Central memory CD8-positive, alpha-beta T cell (primary cell): ENCODE measurements around the gene EHD3.

Experiments
- ATAC-seq: fragments of 150-1000 bp; cut with Tn5 transposase; replicated peaks from 2 replicates; pipeline ENCODE4 v1.10.0; 2022; ENCODE audit warnings: mild to moderate bottlenecking, moderate FRiP score, moderate number of reproducible peaks; ENCODE audit not compliant: poor library complexity, severe bottlenecking; ENCODE audit errors: extremely low read depth
- DNase-seq, 2 donors: peaks; one replicate each; pipeline ENCODE4 v3.0.0; 2021; ENCODE audit warnings: low spot score in 2 of 2
- H3K27ac Mint-ChIP-seq: one replicate; pipeline ENCODE4 v1.8.0; 2022; ENCODE audit warnings: low read depth, mild to moderate bottlenecking, moderate library complexity, mixed read lengths
- H3K27me3 Mint-ChIP-seq: one replicate; pipeline ENCODE4 v1.8.0; 2022; ENCODE audit warnings: mixed read lengths
- H3K36me3 Mint-ChIP-seq: one replicate; pipeline ENCODE4 v1.8.0; 2022; ENCODE audit warnings: mild to moderate bottlenecking, moderate library complexity, mixed read lengths; ENCODE audit not compliant: insufficient read depth
- H3K4me1 Mint-ChIP-seq: one replicate; pipeline ENCODE4 v1.8.0; 2022; ENCODE audit warnings: mixed read lengths
- H3K4me3 Mint-ChIP-seq: one replicate; pipeline ENCODE4 v1.8.0; 2022; ENCODE audit warnings: mild to moderate bottlenecking, moderate library complexity, mixed read lengths
- H3K9me3 Mint-ChIP-seq: one replicate; pipeline ENCODE4 v1.8.0; 2022; ENCODE audit warnings: mixed read lengths

Gene EHD3

DNA sequence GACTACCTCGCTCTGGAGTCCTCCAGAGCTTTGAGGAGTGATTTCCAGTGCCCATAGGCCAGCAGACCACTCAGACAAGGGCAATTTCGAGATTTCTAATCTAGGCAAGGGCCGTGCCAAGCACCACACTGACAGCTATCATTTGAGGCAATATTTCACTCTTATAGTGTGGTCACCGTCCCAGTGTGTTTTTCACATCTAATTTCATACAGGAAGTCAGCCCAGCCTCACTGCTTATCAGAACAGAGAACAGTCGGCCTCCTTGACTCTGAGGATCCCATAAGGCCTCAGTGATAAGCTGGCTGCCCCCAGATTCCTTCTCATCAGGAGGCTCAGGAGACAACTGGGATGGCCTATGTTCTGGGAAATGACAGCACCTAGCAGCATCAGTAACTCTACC is 17.2 kb upstream of the EHD3 start:
- Mint-ChIP-seq H3K27ac (no peak overlapping the region), H3K36me3 (no peaks in the 10 kb centered on the region), H3K4me3 (no peak overlapping the region), H3K9me3 (no peaks in the 10 kb centered on the region), H3K27me3 (peaks cover 31% of the 10 kb centered on the region), H3K4me1 (no peaks in the 10 kb centered on the region)
- no peak for DNase-seq
- no peak for ATAC-seq

DNA sequence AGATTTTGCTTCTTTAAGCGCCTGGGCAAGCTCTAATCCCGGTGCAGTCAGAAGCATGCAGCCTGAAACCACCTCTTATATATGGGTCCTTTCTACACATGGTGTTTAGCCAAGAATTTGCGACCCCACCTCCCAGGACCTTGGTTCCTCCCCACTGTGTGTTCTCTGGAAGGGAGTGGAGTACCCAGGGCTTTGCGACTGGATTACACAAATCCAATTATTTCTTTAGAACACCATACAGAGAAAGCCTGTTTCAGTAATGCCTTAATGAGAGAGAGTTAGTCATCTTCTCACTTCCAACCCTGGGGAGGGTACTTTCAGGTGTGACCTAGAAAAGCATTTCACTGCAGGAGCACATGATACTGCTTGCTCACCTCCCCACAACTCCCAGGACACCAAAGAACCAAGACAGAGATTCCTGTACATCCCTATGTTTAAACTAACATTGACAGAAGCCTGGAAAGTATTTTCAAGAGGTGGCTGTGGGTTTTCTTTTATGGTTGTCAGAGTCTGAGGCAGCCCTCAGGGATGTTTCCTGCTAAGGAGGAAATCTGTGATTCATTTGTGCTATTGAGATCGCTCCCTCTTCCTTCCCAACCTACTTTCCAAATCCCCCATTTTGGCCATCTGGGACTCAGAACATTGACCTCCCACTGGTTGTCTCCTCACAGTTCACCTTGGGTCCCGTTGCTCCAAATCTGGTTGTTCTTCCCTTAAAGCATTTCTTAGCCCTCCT is 16.3 kb upstream of the EHD3 start, which contains the start of gene CAPN14:
Gene CAPN14 (minus strand): TSS at position 51 of the 736 bp plus-strand sequence. CDS start 12,068 bp downstream, outside the sequence.
- no peak within 1 kb of the TSS for H3K4me3 Mint-ChIP-seq
- H3K27ac Mint-ChIP-seq = no peak within 1 kb of the TSS
- H3K36me3 Mint-ChIP-seq = no peaks in the 10 kb centered on the region
- no peaks in the 10 kb centered on the region for H3K4me1 Mint-ChIP-seq
- ATAC-seq (no peak), DNase-seq (no peak)
- no peaks in the 10 kb centered on the region for H3K9me3 Mint-ChIP-seq
- peaks cover 38% of the 10 kb centered on the region for H3K27me3 Mint-ChIP-seq

DNA sequence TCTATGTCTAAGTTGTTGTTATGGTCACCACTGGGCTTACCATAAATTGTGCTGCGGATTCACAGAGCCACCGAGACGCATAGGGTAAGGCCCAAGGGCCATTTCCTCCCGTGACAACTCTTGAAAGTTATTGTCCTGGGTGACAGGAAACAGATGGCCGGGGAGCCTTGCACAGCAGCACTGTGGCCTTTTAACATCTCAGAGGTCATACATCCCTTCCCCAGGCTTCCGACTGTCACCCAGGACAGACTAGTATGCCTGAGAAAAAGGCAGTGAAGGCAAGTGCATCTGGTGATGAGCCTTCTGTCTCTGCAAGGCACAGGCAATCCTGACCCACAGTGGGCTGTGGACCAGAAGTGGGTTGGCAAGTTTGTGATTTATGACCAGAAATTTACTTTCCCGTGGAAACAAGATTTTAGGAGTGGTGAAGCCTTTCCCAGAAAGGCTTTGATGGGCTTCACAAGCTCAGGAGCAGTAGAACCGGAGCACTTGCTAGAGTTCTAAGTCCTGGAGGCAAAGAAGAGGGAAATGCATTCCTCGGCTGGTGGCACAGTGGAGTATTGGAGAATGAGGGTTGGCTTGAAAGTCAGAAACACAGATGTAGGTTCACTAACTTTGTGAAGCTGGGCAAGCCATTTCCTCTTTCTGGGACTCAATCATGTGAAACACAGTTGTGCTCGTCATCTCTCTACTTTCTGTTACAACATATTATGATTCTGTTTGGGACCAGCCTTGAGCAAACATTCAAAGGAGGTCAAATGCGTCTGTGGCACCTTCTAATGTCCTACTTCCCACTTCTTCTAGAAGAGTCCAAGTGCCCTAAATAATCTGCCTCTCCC is 14.6 kb upstream of the EHD3 start:
- ATAC-seq (peak; percentile 49), DNase-seq (no peak)
- Mint-ChIP-seq H3K4me1 (no peaks in the 10 kb centered on the region), H3K4me3 (no peak overlapping the region), H3K9me3 (no peaks in the 10 kb centered on the region), H3K27me3 (peaks cover 56% of the 10 kb centered on the region), H3K27ac (no peak overlapping the region), H3K36me3 (no peaks in the 10 kb centered on the region)

DNA sequence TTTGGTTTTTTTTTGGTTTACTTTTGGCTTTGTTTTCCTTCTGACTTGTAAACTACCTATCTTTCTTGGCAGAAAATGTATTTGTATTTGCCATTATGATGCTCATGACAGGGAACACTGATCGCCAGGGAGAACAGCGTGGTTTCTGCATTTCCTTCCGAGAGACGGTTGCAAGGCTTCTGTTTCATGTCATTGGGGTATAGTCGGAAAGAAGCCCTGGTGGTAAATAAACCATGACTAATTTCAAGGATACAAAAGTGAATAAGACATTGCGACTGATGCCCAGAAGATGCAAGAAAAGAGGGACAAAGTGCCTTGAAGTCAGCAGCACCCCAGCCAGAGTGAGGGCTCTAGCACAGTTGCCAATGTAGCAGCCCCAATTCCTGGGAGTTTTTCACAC is 12.4 kb upstream of the EHD3 start:
- no peak for DNase-seq
- no peaks in the 10 kb centered on the region for H3K4me1 Mint-ChIP-seq
- no peaks in the 10 kb centered on the region for H3K36me3 Mint-ChIP-seq
- no peaks in the 10 kb centered on the region for H3K9me3 Mint-ChIP-seq
- no peak overlapping the region for H3K4me3 Mint-ChIP-seq
- no peak overlapping the region for H3K27ac Mint-ChIP-seq
- no peak for ATAC-seq
- H3K27me3 Mint-ChIP-seq = peaks cover 59% of the 10 kb centered on the region

DNA sequence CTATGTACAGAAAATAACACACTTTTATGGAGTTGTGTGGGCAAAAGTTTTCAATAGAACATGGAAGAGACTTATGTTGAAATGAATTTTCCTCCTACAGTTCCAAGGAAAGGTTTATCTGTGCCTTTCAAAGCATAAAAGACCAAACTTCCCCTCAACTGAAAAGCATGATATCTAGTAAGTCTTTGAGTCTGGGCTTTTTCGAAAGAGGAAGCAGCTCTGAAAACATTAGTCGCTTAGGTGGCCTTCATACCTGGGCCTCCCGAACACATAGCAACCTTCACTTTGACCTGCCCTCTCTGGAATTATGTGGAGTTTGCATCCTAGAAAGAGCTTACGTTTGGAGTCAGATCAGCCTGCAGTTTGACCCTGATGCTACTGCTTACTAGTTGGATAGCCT is 11.9 kb upstream of the EHD3 start:
- Mint-ChIP-seq H3K4me3 (no peak overlapping the region), H3K36me3 (no peaks in the 10 kb centered on the region), H3K27me3 (peaks cover 59% of the 10 kb centered on the region), H3K9me3 (no peaks in the 10 kb centered on the region), H3K4me1 (no peaks in the 10 kb centered on the region), H3K27ac (no peak overlapping the region)
- DNase-seq = no peak
- no peak for ATAC-seq

DNA sequence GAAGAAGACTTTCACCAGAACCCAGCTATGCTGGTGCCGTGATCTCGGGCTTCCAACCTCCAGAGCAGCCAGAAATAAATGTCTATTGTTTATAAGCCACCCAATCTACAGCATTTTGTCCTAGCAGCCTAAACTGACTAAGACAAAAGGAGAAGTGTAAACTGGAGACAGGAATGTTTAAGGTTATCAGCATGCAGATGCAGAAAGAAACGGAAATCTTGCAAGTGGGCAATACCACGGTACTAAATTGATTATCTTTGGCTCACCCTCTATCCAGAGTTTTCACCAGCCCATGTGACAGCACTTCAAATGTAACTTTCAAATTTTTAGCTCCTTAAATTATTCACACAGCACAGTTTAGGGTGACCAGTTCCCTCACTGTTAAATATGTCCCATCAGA is 10.9 kb upstream of the EHD3 start:
- DNase-seq (no peak), ATAC-seq (no peak)
- Mint-ChIP-seq H3K9me3 (no peaks in the 10 kb centered on the region), H3K27ac (no peak overlapping the region), H3K36me3 (no peaks in the 10 kb centered on the region), H3K4me1 (no peaks in the 10 kb centered on the region), H3K27me3 (peaks cover 59% of the 10 kb centered on the region), H3K4me3 (no peak overlapping the region)

DNA sequence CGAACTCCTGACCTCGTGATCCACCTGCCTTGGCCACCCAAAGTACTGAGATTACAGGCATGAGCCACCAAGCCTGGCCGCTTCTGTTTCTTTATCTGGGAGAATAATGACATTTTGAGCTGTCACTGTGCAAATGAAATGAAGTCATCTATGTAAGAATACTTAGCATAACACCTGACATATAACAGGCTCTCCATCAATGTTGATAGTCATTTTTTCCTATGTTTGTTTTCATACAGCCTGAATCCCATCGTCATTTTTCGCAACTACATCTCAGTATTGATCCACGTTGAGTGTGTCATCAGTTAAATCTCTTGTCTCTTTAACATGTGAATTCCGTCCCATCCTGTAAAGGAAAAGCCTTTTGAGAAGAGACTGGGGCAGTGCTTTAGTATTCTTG is 10.2 kb upstream of the EHD3 start:
- H3K27me3 Mint-ChIP-seq = peaks cover 56% of the 10 kb centered on the region

DNA sequence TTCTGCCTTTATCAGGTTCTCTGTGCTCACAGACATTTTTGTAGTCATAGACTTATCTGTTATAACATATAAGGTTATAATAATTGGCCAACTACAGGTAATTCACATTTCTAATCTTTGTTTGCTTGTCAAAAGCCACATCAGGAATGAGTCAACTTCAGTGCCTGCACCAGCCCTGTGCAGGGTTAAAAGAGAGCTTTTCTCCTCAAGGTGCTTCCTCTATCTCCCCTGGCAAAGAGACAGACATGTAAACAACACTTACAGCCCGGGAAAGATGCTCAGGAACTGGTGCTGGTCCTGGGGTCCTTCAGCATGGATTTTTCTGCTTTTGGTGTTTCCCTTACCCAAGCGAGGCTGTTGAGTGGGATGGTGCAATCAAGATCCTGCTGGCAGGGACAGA is 7.7 kb upstream of the EHD3 start:
- ATAC-seq = no peak
- H3K36me3 Mint-ChIP-seq = no peaks in the 10 kb centered on the region
- DNase-seq = no peak
- H3K27ac Mint-ChIP-seq = no peak overlapping the region
- H3K27me3 Mint-ChIP-seq = peaks cover 46% of the 10 kb centered on the region
- H3K4me1 Mint-ChIP-seq = no peaks in the 10 kb centered on the region
- no peaks in the 10 kb centered on the region for H3K9me3 Mint-ChIP-seq
- H3K4me3 Mint-ChIP-seq = no peak overlapping the region

More for the DNA sequence above, 10.2 kb upstream of the EHD3 start:
- ATAC-seq (no peak), DNase-seq (no peak)
- no peak overlapping the region for H3K27ac Mint-ChIP-seq
- no peaks in the 10 kb centered on the region for H3K9me3 Mint-ChIP-seq
- no peaks in the 10 kb centered on the region for H3K4me1 Mint-ChIP-seq
- H3K36me3 Mint-ChIP-seq = no peaks in the 10 kb centered on the region
- no peak overlapping the region for H3K4me3 Mint-ChIP-seq

DNA sequence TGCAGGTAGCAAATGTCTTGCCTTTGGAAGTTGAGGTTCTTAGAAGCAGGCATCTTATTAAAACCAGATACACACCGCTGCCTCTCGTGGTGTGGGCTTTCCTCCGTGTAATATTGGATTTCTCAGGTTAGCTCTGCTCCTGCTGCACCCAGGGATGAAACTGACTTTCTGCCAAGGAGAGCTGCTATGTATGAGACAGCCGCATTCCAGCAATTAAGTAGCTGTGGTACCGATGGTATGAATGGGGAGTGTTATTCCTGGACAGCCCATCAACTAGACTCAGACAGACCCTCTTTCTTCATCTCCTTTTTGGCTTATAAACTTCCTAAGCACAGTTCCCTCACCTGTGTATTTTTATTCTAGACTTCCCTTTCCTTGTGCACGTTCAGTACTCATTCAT is 6.8 kb upstream of the EHD3 start:
- DNase-seq (no peak), ATAC-seq (no peak)
- Mint-ChIP-seq H3K4me1 (no peaks in the 10 kb centered on the region), H3K9me3 (no peaks in the 10 kb centered on the region), H3K27ac (no peak overlapping the region), H3K27me3 (peaks cover 47% of the 10 kb centered on the region), H3K36me3 (no peaks in the 10 kb centered on the region), H3K4me3 (no peak overlapping the region)

DNA sequence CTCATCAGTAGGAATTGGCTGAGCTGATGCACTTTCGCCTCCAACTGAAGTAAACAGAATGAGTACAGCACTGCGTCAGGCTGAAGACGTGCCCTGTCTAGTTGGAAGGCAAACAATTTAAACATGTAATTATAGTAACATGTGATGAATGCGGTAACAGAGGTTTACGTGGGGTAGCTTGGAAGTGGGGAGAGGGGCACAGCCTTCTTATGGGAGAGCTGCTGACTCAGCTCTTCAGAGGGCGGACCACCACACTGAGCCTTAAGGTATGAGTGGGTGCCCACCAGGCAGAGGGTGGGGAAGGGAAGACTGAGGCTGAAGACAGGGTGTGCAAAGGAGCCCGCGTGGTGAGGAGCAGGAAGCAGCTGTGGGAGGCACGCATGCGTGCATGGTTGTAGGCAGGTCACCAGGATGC is 6.2 kb upstream of the EHD3 start:
- H3K4me3 Mint-ChIP-seq = no peak overlapping the region
- H3K36me3 Mint-ChIP-seq = no peaks in the 10 kb centered on the region
- no peak overlapping the region for H3K27ac Mint-ChIP-seq
- ATAC-seq = no peak
- no peaks in the 10 kb centered on the region for H3K4me1 Mint-ChIP-seq
- H3K9me3 Mint-ChIP-seq = no peaks in the 10 kb centered on the region
- H3K27me3 Mint-ChIP-seq = peaks cover 44% of the 10 kb centered on the region
- DNase-seq = no peak

DNA sequence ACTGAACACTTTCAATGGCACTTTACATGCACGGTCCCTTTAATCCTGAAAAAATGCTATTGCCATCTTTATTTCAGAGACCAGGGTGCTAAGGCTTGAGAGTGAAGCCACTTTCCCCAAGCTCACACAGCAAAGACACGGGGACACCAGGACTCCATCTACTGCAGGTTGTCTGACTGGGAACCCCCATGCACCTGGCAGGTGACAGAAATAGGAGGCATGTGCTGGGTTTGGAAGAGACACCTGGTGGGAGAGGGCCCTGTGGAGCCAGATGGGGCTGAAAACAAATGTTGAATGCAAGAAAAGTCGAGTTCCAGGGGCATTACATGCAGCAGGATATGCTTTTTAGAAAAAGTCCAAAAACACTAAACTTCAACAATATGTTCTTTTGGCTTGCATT is 5.2 kb upstream of the EHD3 start:
- H3K36me3 Mint-ChIP-seq = no peaks in the 10 kb centered on the region
- peaks cover 9% of the 10 kb centered on the region for H3K4me1 Mint-ChIP-seq
- no peaks in the 10 kb centered on the region for H3K9me3 Mint-ChIP-seq
- DNase-seq = no peak
- no peak overlapping the region for H3K4me3 Mint-ChIP-seq
- ATAC-seq = no peak
- peaks cover 34% of the 10 kb centered on the region for H3K27me3 Mint-ChIP-seq
- no peak overlapping the region for H3K27ac Mint-ChIP-seq

DNA sequence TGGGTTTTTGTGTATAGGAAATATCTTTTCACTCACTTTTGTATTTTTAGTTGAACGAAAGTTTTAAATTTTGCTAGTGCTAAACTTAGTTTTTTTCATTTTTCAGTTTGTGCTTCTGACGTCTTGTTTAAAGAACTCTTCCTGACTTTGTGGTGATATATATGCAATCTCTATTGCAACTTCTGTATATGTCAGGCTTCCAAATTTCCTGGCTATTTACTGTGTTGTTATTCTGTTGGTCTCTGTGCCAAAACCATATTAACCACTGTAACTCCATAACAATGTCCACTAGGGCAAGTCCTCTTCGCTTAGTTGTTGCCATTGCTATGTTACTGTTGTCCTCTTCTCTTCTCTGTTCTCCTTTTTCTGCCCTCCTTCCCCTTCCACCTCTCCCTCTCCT is 3.2 kb upstream of the EHD3 start:
- Mint-ChIP-seq H3K9me3 (no peaks in the 10 kb centered on the region), H3K27me3 (peaks cover 25% of the 10 kb centered on the region), H3K27ac (no peak overlapping the region), H3K36me3 (no peaks in the 10 kb centered on the region), H3K4me3 (no peak overlapping the region), H3K4me1 (peaks cover 21% of the 10 kb centered on the region)
- DNase-seq (no peak), ATAC-seq (no peak)
